Measurements from ENCODE around the gene TIMM17B.

The TIMM17B gene

GRCh38 chrX:48908600-48908999 lies 11.0 kb upstream of the TIMM17B start:
- Mint-ChIP-seq H3K27me3 (ENCODE audit: low read depth) (no peaks in the 10 kb centered on the region), H3K36me3 (ENCODE audit: low read depth) (peaks cover 10% of the 10 kb centered on the region), H3K4me3 (peak overlapping the region; percentile 40 to 45 (median 43)), H3K27ac (no peak overlapping the region), H3K9me3 (peaks cover 14% of the 10 kb centered on the region), H3K4me1 (peaks cover 14% of the 10 kb centered on the region)
- TF ChIP-seq, protein P1, sequence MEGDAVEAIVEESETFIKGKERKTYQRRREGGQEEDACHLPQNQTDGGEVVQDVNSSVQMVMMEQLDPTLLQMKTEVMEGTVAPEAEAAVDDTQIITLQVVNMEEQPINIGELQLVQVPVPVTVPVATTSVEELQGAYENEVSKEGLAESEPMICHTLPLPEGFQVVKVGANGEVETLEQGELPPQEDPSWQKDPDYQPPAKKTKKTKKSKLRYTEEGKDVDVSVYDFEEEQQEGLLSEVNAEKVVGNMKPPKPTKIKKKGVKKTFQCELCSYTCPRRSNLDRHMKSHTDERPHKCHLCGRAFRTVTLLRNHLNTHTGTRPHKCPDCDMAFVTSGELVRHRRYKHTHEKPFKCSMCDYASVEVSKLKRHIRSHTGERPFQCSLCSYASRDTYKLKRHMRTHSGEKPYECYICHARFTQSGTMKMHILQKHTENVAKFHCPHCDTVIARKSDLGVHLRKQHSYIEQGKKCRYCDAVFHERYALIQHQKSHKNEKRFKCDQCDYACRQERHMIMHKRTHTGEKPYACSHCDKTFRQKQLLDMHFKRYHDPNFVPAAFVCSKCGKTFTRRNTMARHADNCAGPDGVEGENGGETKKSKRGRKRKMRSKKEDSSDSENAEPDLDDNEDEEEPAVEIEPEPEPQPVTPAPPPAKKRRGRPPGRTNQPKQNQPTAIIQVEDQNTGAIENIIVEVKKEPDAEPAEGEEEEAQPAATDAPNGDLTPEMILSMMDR (IDR thresholded peaks at IDR 0.05; ENCODE audit: unreplicated experiment in 3 of 3) = no peak

- Mint-ChIP-seq H3K4me3 (no peak overlapping the region), H3K27me3 (ENCODE audit: low read depth) (no peaks in the 10 kb centered on the region), H3K36me3 (ENCODE audit: low read depth) (peaks cover 25% of the 10 kb centered on the region), H3K9me3 (peaks cover 13% of the 10 kb centered on the region), H3K27ac (no peak overlapping the region), H3K4me1 (no peaks in the 10 kb centered on the region)
- TF ChIP-seq, protein P1 (IDR thresholded peaks at IDR 0.05; ENCODE audit: unreplicated experiment in 3 of 3) = no peak
Observed at GRCh38 chrX:48905090-48905790, 7.7 kb upstream of the TIMM17B start.

DNA sequence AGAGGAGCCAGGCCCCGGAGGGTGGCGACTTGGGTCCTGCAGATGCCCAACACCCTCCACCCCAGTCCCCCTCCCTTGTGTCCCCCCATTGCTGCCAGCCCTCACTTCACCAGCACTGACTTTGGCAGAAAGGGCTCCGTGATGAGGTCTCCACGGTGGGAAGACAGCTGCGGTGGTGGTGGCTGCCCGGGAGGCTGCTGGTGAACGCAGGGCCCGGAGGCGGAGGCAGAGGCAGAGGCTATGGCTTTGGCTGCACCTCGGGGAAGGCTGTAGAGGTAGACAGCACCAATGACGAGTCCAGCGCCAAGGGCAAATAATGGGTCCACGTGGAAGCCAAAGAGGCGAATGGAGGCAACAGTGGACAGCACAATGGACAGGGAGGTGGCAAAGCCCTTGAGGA lies 7.1 kb upstream of the TIMM17B start:
- no peaks in the 10 kb centered on the region for H3K27me3 Mint-ChIP-seq (ENCODE audit: low read depth)
- peaks cover 25% of the 10 kb centered on the region for H3K36me3 Mint-ChIP-seq (ENCODE audit: low read depth)
- no peak overlapping the region for H3K27ac Mint-ChIP-seq
- H3K4me3 Mint-ChIP-seq = no peak overlapping the region
- peaks cover 13% of the 10 kb centered on the region for H3K9me3 Mint-ChIP-seq
- H3K4me1 Mint-ChIP-seq = no peaks in the 10 kb centered on the region
- TF ChIP-seq, protein P1 (IDR thresholded peaks at IDR 0.05; ENCODE audit: unreplicated experiment in 3 of 3) = no peak

DNA sequence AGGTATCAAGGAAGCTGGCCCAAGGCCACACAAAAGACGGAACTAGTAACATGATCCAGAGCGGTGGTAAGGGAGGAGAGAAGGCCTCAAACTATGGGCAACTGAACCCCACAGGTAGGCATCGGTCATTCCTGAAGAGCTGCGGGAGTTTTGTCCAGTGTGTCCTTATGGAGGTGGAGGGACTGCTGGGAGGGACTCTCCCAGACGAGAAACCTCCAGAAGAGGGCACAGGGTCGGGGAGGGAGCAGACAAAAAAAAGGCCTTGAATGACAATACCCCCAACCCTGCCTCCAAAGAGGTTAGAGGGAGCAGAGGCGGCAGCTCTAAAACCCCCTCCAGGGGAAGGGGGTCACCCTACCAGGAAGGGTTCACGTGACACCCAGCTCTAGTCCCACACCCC lies 6.6 kb upstream of the TIMM17B start:
- no peaks in the 10 kb centered on the region for H3K4me1 Mint-ChIP-seq
- H3K9me3 Mint-ChIP-seq = peaks cover 13% of the 10 kb centered on the region
- TF ChIP-seq, protein P1 (IDR thresholded peaks at IDR 0.05; ENCODE audit: unreplicated experiment in 3 of 3) = no peak
- no peak overlapping the region for H3K4me3 Mint-ChIP-seq
- H3K36me3 Mint-ChIP-seq (ENCODE audit: low read depth) = peaks cover 25% of the 10 kb centered on the region
- no peak overlapping the region for H3K27ac Mint-ChIP-seq
- no peaks in the 10 kb centered on the region for H3K27me3 Mint-ChIP-seq (ENCODE audit: low read depth)

GRCh38 chrX:48903290-48903689 lies 5.7 kb upstream of the TIMM17B start:
- Mint-ChIP-seq H3K27ac (no peak overlapping the region), H3K9me3 (peaks cover 13% of the 10 kb centered on the region), H3K36me3 (ENCODE audit: low read depth) (peaks cover 25% of the 10 kb centered on the region), H3K27me3 (ENCODE audit: low read depth) (no peaks in the 10 kb centered on the region), H3K4me1 (no peaks in the 10 kb centered on the region), H3K4me3 (no peak overlapping the region)
- TF ChIP-seq, protein P1 (IDR thresholded peaks at IDR 0.05; ENCODE audit: unreplicated experiment in 3 of 3) = no peak

GRCh38 chrX:48902776-48903175 lies 5.2 kb upstream of the TIMM17B start:
- H3K4me3 Mint-ChIP-seq = no peak overlapping the region
- H3K4me1 Mint-ChIP-seq = no peaks in the 10 kb centered on the region
- H3K9me3 Mint-ChIP-seq = peaks cover 13% of the 10 kb centered on the region
- H3K27ac Mint-ChIP-seq = no peak overlapping the region
- H3K27me3 Mint-ChIP-seq (ENCODE audit: low read depth) = no peaks in the 10 kb centered on the region
- TF ChIP-seq, protein P1 (IDR thresholded peaks at IDR 0.05; ENCODE audit: unreplicated experiment in 3 of 3) = no peak
- H3K36me3 Mint-ChIP-seq (ENCODE audit: low read depth) = peaks cover 25% of the 10 kb centered on the region
